H9 (cell line): Measurements from ENCODE around the gene ANKRD40. TPM values are rescaled to one million over a fixed set of nuclear protein-coding genes. Genes with fewer than 3 reads are reported as not detected.

Source experiments
- DNase-seq: peaks from one replicate; pipeline ENCODE4 v3.0.0-alpha.2; 2017
- H2AFZ ChIP-seq: one replicate; pipeline ENCODE4 v1.6.1; 2013; ENCODE audit warnings: mild to moderate bottlenecking, low read length, control low read depth, moderate library complexity
- H2AK5ac ChIP-seq: 2 replicates; pipeline ENCODE4 v1.6.1; 2013; ENCODE audit warnings: low read length, control low read depth, mixed read lengths; ENCODE audit not compliant: insufficient read length
- H2BK120ac ChIP-seq: one replicate; pipeline ENCODE4 v1.6.1; 2013; ENCODE audit warnings: low read depth, mild to moderate bottlenecking, low read length, control low read depth, inconsistent platforms; ENCODE audit not compliant: poor library complexity, severe bottlenecking
- H2BK12ac ChIP-seq: 2 replicates; pipeline ENCODE4 v1.6.1; 2013; ENCODE audit warnings: low read length, control low read depth, mixed read lengths, low read depth; ENCODE audit not compliant: insufficient read length
- H2BK15ac ChIP-seq: 2 replicates; pipeline ENCODE4 v1.6.1; 2013; ENCODE audit warnings: low read depth, low read length, control low read depth
- H2BK20ac ChIP-seq: one replicate; pipeline ENCODE4 v1.6.1; 2013; ENCODE audit warnings: low read depth, mild to moderate bottlenecking, low read length, control low read depth, inconsistent platforms; ENCODE audit not compliant: poor library complexity, severe bottlenecking
- H2BK5ac ChIP-seq: 2 replicates; pipeline ENCODE4 v1.6.1; 2013; ENCODE audit warnings: low read length, control low read depth, mixed read lengths; ENCODE audit not compliant: insufficient read length
- H3K14ac ChIP-seq: 2 replicates; pipeline ENCODE4 v1.6.1; 2013; ENCODE audit warnings: low read length, control low read depth; ENCODE audit not compliant: insufficient read depth
- H3K18ac ChIP-seq: 2 replicates; pipeline ENCODE4 v1.6.1; 2013; ENCODE audit warnings: low read depth, mild to moderate bottlenecking, mixed read lengths, low read length, control low read depth; ENCODE audit not compliant: insufficient read length
- H3K23ac ChIP-seq: 2 replicates; pipeline ENCODE4 v1.6.1; 2013; ENCODE audit warnings: low read length, control low read depth, mixed read lengths, low read depth; ENCODE audit not compliant: insufficient read length
- H3K23me2 ChIP-seq: 2 replicates; pipeline ENCODE4 v1.6.1; 2013; ENCODE audit warnings: low read depth, mild to moderate bottlenecking, mixed read lengths, low read length, control low read depth; ENCODE audit not compliant: insufficient read length, poor library complexity, severe bottlenecking
- H3K27ac ChIP-seq: 2 replicates; pipeline ENCODE4 v1.5.1; 2013; ENCODE audit warnings: low read length, control low read depth, mixed read lengths, low read depth; ENCODE audit not compliant: insufficient read length
- H3K27me3 ChIP-seq: 2 replicates; pipeline ENCODE4 v1.6.1; 2013; ENCODE audit warnings: low read length, control low read depth, inconsistent platforms; ENCODE audit not compliant: insufficient read depth
- H3K4ac ChIP-seq: 2 replicates; pipeline ENCODE4 v1.6.1; 2013; ENCODE audit warnings: low read depth, mild to moderate bottlenecking, control low read depth, inconsistent platforms, low read length, moderate library complexity
- H3K4me1 ChIP-seq: 2 replicates; pipeline ENCODE4 v1.6.1; 2013; ENCODE audit warnings: low read length, control low read depth, inconsistent platforms; ENCODE audit not compliant: insufficient read depth
- H3K4me2 ChIP-seq: 2 replicates; pipeline ENCODE4 v1.6.1; 2013; ENCODE audit warnings: low read length, control low read depth, mixed read lengths; ENCODE audit not compliant: insufficient read length, insufficient read depth
- H3K56ac ChIP-seq: 2 replicates; pipeline ENCODE4 v1.6.1; 2013; ENCODE audit warnings: low read depth, mild to moderate bottlenecking, mixed read lengths, low read length, control low read depth; ENCODE audit not compliant: insufficient read length
- H3K79me1 ChIP-seq: 2 replicates; pipeline ENCODE4 v1.6.1; 2013; ENCODE audit warnings: low read depth, mild to moderate bottlenecking, moderate library complexity, low read length, control low read depth, inconsistent platforms; ENCODE audit not compliant: insufficient read depth, poor library complexity, severe bottlenecking
- H3K79me2 ChIP-seq: 2 replicates; pipeline ENCODE4 v1.6.1; 2013; ENCODE audit warnings: low read length, control low read depth, inconsistent platforms; ENCODE audit not compliant: insufficient read depth
- H3K9ac ChIP-seq: 2 replicates; pipeline ENCODE4 v1.6.1; 2013; ENCODE audit warnings: low read length, control low read depth, mixed read lengths; ENCODE audit not compliant: insufficient read length; ENCODE audit errors: extremely low read depth
- H3K9me3 ChIP-seq: one replicate; pipeline ENCODE4 v1.6.1; 2013; ENCODE audit warnings: low read depth, low read length, inconsistent platforms; ENCODE audit not compliant: control insufficient read depth
- H3T11ph ChIP-seq: one replicate; pipeline ENCODE4 v1.6.1; 2013; ENCODE audit warnings: mild to moderate bottlenecking, low read length, control low read depth, inconsistent platforms
- H4K20me1 ChIP-seq: one replicate; pipeline ENCODE4 v1.6.1; 2013; ENCODE audit not compliant: control insufficient read depth, insufficient read length, insufficient read depth
- H4K5ac ChIP-seq: 2 replicates; pipeline ENCODE4 v1.6.1; 2013; ENCODE audit warnings: low read depth, mild to moderate bottlenecking, mixed read lengths, low read length, control low read depth; ENCODE audit not compliant: insufficient read length
- H4K8ac ChIP-seq: replicated peaks from 2 replicates; pipeline ENCODE4 v1.6.1; 2013; ENCODE audit warnings: low read length, control low read depth, mixed read lengths, low read depth; ENCODE audit not compliant: insufficient read length
- H4K91ac ChIP-seq: 2 replicates; pipeline ENCODE4 v1.6.1; 2013; ENCODE audit warnings: low read depth, mild to moderate bottlenecking, moderate library complexity, mixed read lengths, low read length, control low read depth; ENCODE audit not compliant: insufficient read length
- H3K27ac Mint-ChIP-seq, 3 experiments: 2 replicates in 2 of 3; 3 replicates in 1 of 3; pipeline ENCODE4 v1.8.0; 2020 to 2021; ENCODE audit warnings: mixed read lengths in 3 of 3, mild to moderate bottlenecking in 1 of 3, moderate library complexity in 1 of 3
- H3K27me3 Mint-ChIP-seq: 2 replicates; pipeline ENCODE4 v1.8.0; 2021; ENCODE audit warnings: low read depth, mild to moderate bottlenecking, moderate library complexity, mixed read lengths
- H3K36me3 Mint-ChIP-seq, 3 experiments: 2 replicates in 2 of 3; 3 replicates in 1 of 3; pipeline ENCODE4 v1.8.0; 2020 to 2021; ENCODE audit warnings: low read depth in 3 of 3, mixed read lengths in 3 of 3; ENCODE audit not compliant: insufficient read depth in 1 of 3
- H3K4me1 Mint-ChIP-seq, 2 experiments: 2 replicates each; pipeline ENCODE4 v1.8.0; 2020; ENCODE audit warnings: mixed read lengths in 2 of 2
- H3K4me3 Mint-ChIP-seq, 2 experiments: 2 replicates in 1 of 2; 3 replicates in 1 of 2; pipeline ENCODE4 v1.8.0; 2020 to 2021; ENCODE audit warnings: mild to moderate bottlenecking in 2 of 2, mixed read lengths in 2 of 2, moderate library complexity in 1 of 2
- H3K9me3 Mint-ChIP-seq, 2 experiments: 2 replicates in 1 of 2; 3 replicates in 1 of 2; pipeline ENCODE4 v1.8.0; 2020; ENCODE audit warnings: mild to moderate bottlenecking in 2 of 2, mixed read lengths in 2 of 2, moderate library complexity in 1 of 2
- WGBS: extraction: QIAGEN DNeasy Blood & Tissue Kit; methylation state at CpG from one replicate; pipeline ENCODE4 v1.1.7; 2013; ENCODE audit warnings: missing lambda C conversion rate, low lambda C conversion rate, mixed read lengths; ENCODE audit not compliant: insufficient read length; ENCODE audit errors: extremely low coverage; 5-methylcytosine and 5-hydroxymethylcytosine counted together
- total RNA-seq: library from RNA; stranded (reverse); gene quantifications from 2 replicates; pipeline ENCODE4 v1.2.1, GENCODE V29; 2021
- TF ChIP-seq, protein P1 (sequence below): fragments of 200-600 bp; sonication (generic); conservative IDR thresholded peaks from 3 replicates; pipeline ENCODE4 v1.8.0; 2021; ENCODE audit warnings: antibody characterized with exemption, mild to moderate bottlenecking

Gene ANKRD40
- total RNA-seq, 1 experiment from 2014 or later, result 54.3 TPM

- Histone ChIP-seq H3K23ac (no peak overlapping the region), H2AK5ac (no peak overlapping the region), H3K79me1 (no peaks in the 10 kb centered on the region), H3K27ac (no peak overlapping the region), H3K23me2 (no peaks in the 10 kb centered on the region), H2BK5ac (no peak overlapping the region), H4K5ac (peak overlapping the region; percentile 77), H3K56ac (no peak overlapping the region), H3K27me3 (no peaks in the 10 kb centered on the region), H3T11ph (no peak overlapping the region), H3K9ac (no peak overlapping the region), H4K20me1 (no peaks in the 10 kb centered on the region), H4K8ac (no peak overlapping the region), H2BK120ac (no peak overlapping the region), H3K18ac (peak overlapping the region; percentile 32), H2AFZ (peak overlapping the region; percentile 32), H3K14ac (no peak overlapping the region), H2BK12ac (no peak overlapping the region), H4K91ac (no peak overlapping the region), H3K9me3 (no peaks in the 10 kb centered on the region), H2BK20ac (no peak overlapping the region), H3K4me1 (peaks cover 6% of the 10 kb centered on the region; the same call in 1 of the 2 replicates), H3K4me2 (peak overlapping the region; percentile 8), H3K79me2 (no peaks in the 10 kb centered on the region), H3K4ac (no peak overlapping the region), H2BK15ac (no peak overlapping the region)
- no CpG with 5 or more reads among the region's 9 CpGs for WGBS
- H3K4me1 Mint-ChIP-seq, result peaks cover 29 to 30% of the 10 kb centered on the region in 2 experiments
- peak; percentile 79 for DNase-seq
- peak overlapping the region in 1 of 2 experiments; percentile 7; a peak in 1 of 5 replicates for H3K4me3 Mint-ChIP-seq
- no peaks in the 10 kb centered on the region for H3K9me3 Mint-ChIP-seq
- H3K36me3 Mint-ChIP-seq, result no peaks in the 10 kb centered on the region; a peak in 1 of 7 replicates
- peaks cover 9% of the 10 kb centered on the region for H3K27me3 Mint-ChIP-seq
- peak overlapping the region; percentile 46 to 95 (median 59); a peak in 6 of 7 replicates for H3K27ac Mint-ChIP-seq
- TF ChIP-seq, protein P1, sequence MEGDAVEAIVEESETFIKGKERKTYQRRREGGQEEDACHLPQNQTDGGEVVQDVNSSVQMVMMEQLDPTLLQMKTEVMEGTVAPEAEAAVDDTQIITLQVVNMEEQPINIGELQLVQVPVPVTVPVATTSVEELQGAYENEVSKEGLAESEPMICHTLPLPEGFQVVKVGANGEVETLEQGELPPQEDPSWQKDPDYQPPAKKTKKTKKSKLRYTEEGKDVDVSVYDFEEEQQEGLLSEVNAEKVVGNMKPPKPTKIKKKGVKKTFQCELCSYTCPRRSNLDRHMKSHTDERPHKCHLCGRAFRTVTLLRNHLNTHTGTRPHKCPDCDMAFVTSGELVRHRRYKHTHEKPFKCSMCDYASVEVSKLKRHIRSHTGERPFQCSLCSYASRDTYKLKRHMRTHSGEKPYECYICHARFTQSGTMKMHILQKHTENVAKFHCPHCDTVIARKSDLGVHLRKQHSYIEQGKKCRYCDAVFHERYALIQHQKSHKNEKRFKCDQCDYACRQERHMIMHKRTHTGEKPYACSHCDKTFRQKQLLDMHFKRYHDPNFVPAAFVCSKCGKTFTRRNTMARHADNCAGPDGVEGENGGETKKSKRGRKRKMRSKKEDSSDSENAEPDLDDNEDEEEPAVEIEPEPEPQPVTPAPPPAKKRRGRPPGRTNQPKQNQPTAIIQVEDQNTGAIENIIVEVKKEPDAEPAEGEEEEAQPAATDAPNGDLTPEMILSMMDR, result no peak
Measured at GRCh38 chr17:50661795-50662391, 45.8 kb downstream of the ANKRD40 start.
